Breast epithelium (tissue), 3 donors: ENCODE results near the gene PCDH9.

Source experiments
- POLR2A ChIP-seq: fragments of 450-650 bp; IDR thresholded peaks from one replicate; pipeline ENCODE4 v1.6.1; 2016; ENCODE audit warnings: antibody characterized with exemption, mild to moderate bottlenecking, moderate library complexity
- POLR2AphosphoS5 ChIP-seq, 3 donors: sonication (generic); formaldehyde crosslinking; IDR thresholded peaks; one replicate each; pipeline ENCODE4 v1.6.1; 2017; ENCODE audit warnings: antibody characterized with exemption in 3 of 3
- TF ChIP-seq, protein P1 (sequence below), 3 donors: fragments of 450-650 bp; IDR thresholded peaks; one replicate each; pipeline ENCODE4 v1.5.1; 2016 to 2017; ENCODE audit warnings: antibody characterized with exemption in 3 of 3, mild to moderate bottlenecking in 3 of 3, moderate library complexity in 3 of 3

DNA sequence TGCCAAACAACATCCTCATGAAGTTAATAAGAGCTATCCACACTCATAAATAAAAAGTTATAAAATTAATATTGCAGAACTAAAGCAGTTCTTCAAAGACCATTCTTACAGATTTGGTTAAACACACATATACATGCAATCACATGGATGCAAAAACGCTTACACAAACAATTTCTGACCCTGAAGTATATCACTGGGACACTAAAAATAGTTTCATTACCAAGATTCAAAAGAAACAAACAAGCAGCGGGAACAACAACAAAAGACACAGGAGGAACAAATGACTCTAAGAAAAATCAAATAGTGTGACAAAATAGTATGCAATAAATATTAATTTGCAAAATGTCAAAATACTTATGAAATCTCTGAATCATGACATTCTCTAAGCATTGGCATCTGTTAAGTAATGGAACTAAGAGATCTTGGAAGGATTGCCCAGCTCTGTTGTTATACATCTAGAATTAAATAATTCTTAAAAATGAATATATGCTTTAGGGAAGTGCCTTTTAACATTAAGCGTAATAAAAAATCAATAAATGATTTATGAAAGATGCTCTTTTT lies 132.2 kb downstream of the PCDH9 start:
- no peak for TF ChIP-seq POLR2A
- TF ChIP-seq, protein P1, sequence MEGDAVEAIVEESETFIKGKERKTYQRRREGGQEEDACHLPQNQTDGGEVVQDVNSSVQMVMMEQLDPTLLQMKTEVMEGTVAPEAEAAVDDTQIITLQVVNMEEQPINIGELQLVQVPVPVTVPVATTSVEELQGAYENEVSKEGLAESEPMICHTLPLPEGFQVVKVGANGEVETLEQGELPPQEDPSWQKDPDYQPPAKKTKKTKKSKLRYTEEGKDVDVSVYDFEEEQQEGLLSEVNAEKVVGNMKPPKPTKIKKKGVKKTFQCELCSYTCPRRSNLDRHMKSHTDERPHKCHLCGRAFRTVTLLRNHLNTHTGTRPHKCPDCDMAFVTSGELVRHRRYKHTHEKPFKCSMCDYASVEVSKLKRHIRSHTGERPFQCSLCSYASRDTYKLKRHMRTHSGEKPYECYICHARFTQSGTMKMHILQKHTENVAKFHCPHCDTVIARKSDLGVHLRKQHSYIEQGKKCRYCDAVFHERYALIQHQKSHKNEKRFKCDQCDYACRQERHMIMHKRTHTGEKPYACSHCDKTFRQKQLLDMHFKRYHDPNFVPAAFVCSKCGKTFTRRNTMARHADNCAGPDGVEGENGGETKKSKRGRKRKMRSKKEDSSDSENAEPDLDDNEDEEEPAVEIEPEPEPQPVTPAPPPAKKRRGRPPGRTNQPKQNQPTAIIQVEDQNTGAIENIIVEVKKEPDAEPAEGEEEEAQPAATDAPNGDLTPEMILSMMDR (IDR thresholded peaks at IDR 0.05) = no peak
- TF ChIP-seq POLR2AphosphoS5 (IDR thresholded peaks at IDR 0.05) = no peak
